ENCODE data around the gene RPS16. TPM values are rescaled to one million over a fixed set of nuclear protein-coding genes. Genes with fewer than 3 reads are reported as not detected.
"Not testable (repeated sequence)": the region's sequence is repeated elsewhere in the genome, so short reads cannot be mapped to it uniquely, and the experiment has no call there.

The RPS16 gene
- total RNA-seq, 1 donor, result 148 TPM

GRCh38 chr19:39469567-39469966, 33.8 kb upstream of the RPS16 start:
- no peak overlapping the region for H3K4me3 ChIP-seq (ENCODE audit: low read depth, low read length)
- no peak for TF ChIP-seq CTCF (IDR thresholded peaks at IDR 0.05; ENCODE audit: insufficient read depth, low read length)
- DNase-seq (ENCODE audit: low read depth), result no peak

GRCh38 chr19:39469036-39469435, 33.3 kb upstream of the RPS16 start:
- DNase-seq (ENCODE audit: low read depth), result no peak
- no peak for TF ChIP-seq CTCF (IDR thresholded peaks at IDR 0.05; ENCODE audit: insufficient read depth, low read length)
- H3K4me3 ChIP-seq (ENCODE audit: low read depth, low read length), result no peak overlapping the region

- no peak for DNase-seq (ENCODE audit: low read depth)
- no peak overlapping the region for H3K4me3 ChIP-seq (ENCODE audit: low read depth, low read length)
- TF ChIP-seq CTCF (IDR thresholded peaks at IDR 0.05; ENCODE audit: insufficient read depth, low read length), result no peak
These were observed 32.2 kb upstream of the RPS16 start for GRCh38 chr19:39467941-39468340.

- H3K4me3 ChIP-seq (ENCODE audit: low read depth, low read length), result no peak overlapping the region
- TF ChIP-seq CTCF (IDR thresholded peaks at IDR 0.05; ENCODE audit: insufficient read depth, low read length), result no peak
- no peak for DNase-seq (ENCODE audit: low read depth)
These were observed 30.4 kb upstream of the RPS16 start for GRCh38 chr19:39465956-39466747.

- no peak for DNase-seq (ENCODE audit: low read depth)
- no peak overlapping the region for H3K4me3 ChIP-seq (ENCODE audit: low read depth, low read length)
- no peak for TF ChIP-seq CTCF (IDR thresholded peaks at IDR 0.05; ENCODE audit: insufficient read depth, low read length)
These were observed 27.7 kb upstream of the RPS16 start for GRCh38 chr19:39463403-39463802.

GRCh38 chr19:39451257-39451656, 15.5 kb upstream of the RPS16 start:
- not testable (repeated sequence) for H3K4me3 ChIP-seq (ENCODE audit: low read depth, low read length); DNase-seq (ENCODE audit: low read depth)

- no peak overlapping the region for H3K4me3 ChIP-seq (ENCODE audit: low read depth, low read length)
- no peak for DNase-seq (ENCODE audit: low read depth)
- TF ChIP-seq CTCF (IDR thresholded peaks at IDR 0.05; ENCODE audit: insufficient read depth, low read length), result no peak
These were observed 13.5 kb upstream of the RPS16 start for GRCh38 chr19:39449116-39449797.
